BLaER1 treated with 17β-estradiol and CSF1 and Interleukin-3, amounts not matched to agents 10 nM and 100 nM (cell line): ENCODE results near the gene TSPAN17.

Experiments used
- H3K27ac ChIP-seq, 11 experiments: shearing (Covaris generic); formaldehyde crosslinking; 2 replicates each; pipeline ENCODE4 v1.8.1; 2022
- H3K27me3 ChIP-seq, 11 experiments: shearing (Covaris generic); formaldehyde crosslinking; 2 replicates each; pipeline ENCODE4 v1.8.1; 2022
- H3K36me3 ChIP-seq, 11 experiments: shearing (Covaris generic); formaldehyde crosslinking; 2 replicates each; pipeline ENCODE4 v1.8.1; 2022
- H3K4me1 ChIP-seq, 10 experiments: shearing (Covaris generic); formaldehyde crosslinking; 2 replicates each; pipeline ENCODE4 v1.8.1; 2022
- H3K4me2 ChIP-seq, 11 experiments: shearing (Covaris generic); formaldehyde crosslinking; 2 replicates each; pipeline ENCODE4 v1.8.1; 2022
- H3K4me3 ChIP-seq, 10 experiments: shearing (Covaris generic); formaldehyde crosslinking; 2 replicates each; pipeline ENCODE4 v1.8.1; 2022
- H3K9ac ChIP-seq, 11 experiments: shearing (Covaris generic); formaldehyde crosslinking; 2 replicates each; pipeline ENCODE4 v1.8.1; 2022
- H3K9me3 ChIP-seq, 11 experiments: shearing (Covaris generic); formaldehyde crosslinking; replicated peaks in 1 of 11; 2 replicates each; pipeline ENCODE4 v1.8.1; 2022
- H4K20me1 ChIP-seq, 11 experiments: shearing (Covaris generic); formaldehyde crosslinking; 2 replicates each; pipeline ENCODE4 v1.8.1; 2022
- Cebpa-rat ChIP-seq, 11 experiments: shearing (Covaris generic); IDR thresholded peaks; 2 replicates each; pipeline ENCODE4 v1.8.1; 2022

TSPAN17 gene

DNA sequence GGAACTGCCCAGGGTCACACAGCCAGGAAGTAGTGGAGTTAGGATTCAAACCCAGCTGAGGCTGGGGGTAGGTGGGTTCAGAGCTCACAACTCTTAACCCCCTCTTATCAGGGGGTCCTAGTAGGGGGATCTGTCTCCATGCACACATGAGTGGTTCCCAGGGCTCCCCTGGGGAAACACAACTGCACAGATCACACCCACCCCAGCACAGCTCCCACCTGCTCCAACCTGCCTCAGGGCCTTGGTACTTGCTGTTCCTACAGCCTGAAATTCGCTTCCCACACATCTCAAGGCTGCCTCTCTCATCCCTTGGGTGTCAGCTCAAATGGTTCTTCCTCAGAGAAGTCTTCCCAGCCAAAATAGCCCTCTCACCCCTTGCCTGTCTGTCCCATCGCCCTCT, 21.8 kb upstream of the TSPAN17 start:
- Histone ChIP-seq H3K9me3 (no peaks in the 10 kb centered on the region), H4K20me1 (peaks cover 0 to 39% (median 5%) of the 10 kb centered on the region in 11 experiments; a peak in 9 of 22 replicates), H3K4me2 (peak overlapping the region in 5 of 11 experiments; percentile 9 to 98 (median 20); a peak in 3 of 22 replicates), H3K36me3 (no peaks in the 10 kb centered on the region), H3K9ac (no peak overlapping the region), H3K27me3 (peaks cover 31 to 52% (median 39%) of the 10 kb centered on the region in 11 experiments), H3K4me1 (peaks cover 33 to 79% (median 72%) of the 10 kb centered on the region in 10 experiments), H3K27ac (no peak overlapping the region), H3K4me3 (no peak overlapping the region)
- no peak for TF ChIP-seq Cebpa-rat (IDR thresholded peaks at IDR 0.05)

DNA sequence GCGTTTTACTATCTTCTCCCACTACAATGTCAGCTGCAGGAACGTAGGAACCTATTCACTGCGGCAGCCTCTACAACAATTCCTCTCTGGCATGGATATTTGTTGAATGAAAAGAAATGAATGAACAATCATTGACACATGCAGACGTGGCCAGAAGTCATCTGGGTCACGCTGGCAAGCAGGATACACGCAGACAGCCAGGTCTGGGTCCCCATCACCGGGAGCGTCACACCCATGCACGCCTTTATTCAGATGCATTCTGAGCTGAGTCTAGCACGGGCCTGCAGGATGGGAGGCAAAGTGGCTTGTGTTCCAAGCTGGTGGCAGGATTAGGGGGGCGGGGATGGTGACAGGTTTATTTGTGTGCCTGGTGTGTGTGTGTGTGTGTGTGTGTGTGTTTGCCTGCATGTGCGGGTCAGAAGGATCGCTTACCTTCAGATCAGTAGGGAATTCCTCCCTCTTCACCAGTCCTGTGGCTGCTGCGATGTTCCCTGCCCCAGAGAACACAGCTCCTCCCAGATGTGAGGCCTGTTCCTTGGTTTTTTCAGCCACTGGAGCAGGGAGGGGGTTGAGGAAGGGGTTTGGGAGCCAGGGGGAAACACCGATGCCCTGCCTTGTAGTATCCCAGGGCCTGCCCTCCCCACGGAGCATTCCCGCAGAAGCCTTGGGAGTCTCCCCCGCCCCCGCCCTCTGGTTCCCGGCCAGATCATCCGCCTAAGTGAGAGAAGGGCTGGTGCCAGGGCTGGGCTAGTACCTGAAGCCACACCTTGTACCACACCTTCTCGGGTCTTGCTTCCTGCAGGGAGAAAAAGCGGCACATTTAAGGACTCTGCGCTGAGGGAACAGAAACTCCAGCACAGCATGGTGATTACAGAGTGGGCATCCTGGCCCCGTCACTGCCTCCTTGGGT, 21.1 kb upstream of the TSPAN17 start:
- H3K9me3 ChIP-seq, result no peaks in the 10 kb centered on the region
- no peak for TF ChIP-seq Cebpa-rat (IDR thresholded peaks at IDR 0.05)
- H3K9ac ChIP-seq, result no peak overlapping the region
- H3K27ac ChIP-seq, result no peak overlapping the region
- peaks cover 32 to 78% (median 72%) of the 10 kb centered on the region in 10 experiments for H3K4me1 ChIP-seq
- H3K4me2 ChIP-seq, result peak overlapping the region in 9 of 11 experiments; percentile 48 to 100 (median 98); a peak in 17 of 22 replicates
- H3K27me3 ChIP-seq, result peaks cover 24 to 52% (median 38%) of the 10 kb centered on the region in 11 experiments
- no peaks in the 10 kb centered on the region for H3K36me3 ChIP-seq
- no peak overlapping the region for H3K4me3 ChIP-seq
- peaks cover 0 to 40% (median 6%) of the 10 kb centered on the region in 11 experiments; a peak in 9 of 22 replicates for H4K20me1 ChIP-seq

DNA sequence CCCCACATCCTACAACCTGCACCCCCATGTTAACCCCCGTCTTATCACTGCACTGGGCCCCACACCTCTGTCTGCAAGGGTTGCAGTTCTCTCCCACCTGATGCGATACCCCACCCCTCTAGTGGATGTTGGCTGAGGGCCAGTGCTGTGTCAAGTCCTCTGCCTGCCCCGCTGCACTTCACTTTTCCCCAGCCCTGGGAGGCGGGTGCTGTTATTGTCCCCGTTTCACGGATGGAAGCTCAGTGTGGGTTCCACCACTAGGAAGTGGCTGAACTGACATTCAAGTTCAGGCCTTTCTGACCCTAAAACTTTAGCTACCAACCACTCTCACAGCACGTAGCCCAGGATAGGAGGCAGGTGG, 20.4 kb upstream of the TSPAN17 start:
- H3K36me3 ChIP-seq, result no peaks in the 10 kb centered on the region
- no peak overlapping the region for H3K27ac ChIP-seq
- no peak for TF ChIP-seq Cebpa-rat (IDR thresholded peaks at IDR 0.05)
- peaks cover 26 to 78% (median 72%) of the 10 kb centered on the region in 10 experiments for H3K4me1 ChIP-seq
- H3K27me3 ChIP-seq, result peaks cover 19 to 52% (median 33%) of the 10 kb centered on the region in 11 experiments
- no peak overlapping the region for H3K4me3 ChIP-seq
- peak overlapping the region in 10 of 11 experiments; percentile 38 to 100 (median 98); a peak in 18 of 22 replicates for H3K4me2 ChIP-seq
- H4K20me1 ChIP-seq, result peaks cover 0 to 46% (median 6%) of the 10 kb centered on the region in 11 experiments; a peak in 9 of 22 replicates
- no peak overlapping the region for H3K9ac ChIP-seq
- H3K9me3 ChIP-seq, result no peaks in the 10 kb centered on the region

DNA sequence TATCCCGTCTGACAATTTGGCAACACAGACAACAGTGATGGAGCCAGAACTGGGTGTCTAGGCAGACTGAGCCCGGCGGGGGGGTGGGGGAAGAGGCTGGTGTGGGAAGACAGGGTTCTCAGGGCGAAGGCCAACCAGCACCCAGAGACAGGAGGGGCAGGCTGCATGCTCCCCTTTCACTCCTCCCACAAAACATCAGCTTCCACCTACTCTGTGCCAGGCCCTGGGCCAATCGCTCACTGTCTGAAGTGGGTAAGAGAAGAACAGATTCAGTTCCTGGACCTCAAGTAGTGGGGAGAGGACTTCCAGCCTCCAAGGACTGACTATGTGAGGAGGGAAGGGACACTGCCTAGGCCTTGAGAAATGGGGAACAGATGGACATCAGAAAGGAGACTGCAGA, 19.7 kb upstream of the TSPAN17 start:
- peaks cover 25 to 78% (median 70%) of the 10 kb centered on the region in 10 experiments; a peak in 19 of 20 replicates for H3K4me1 ChIP-seq
- peaks cover 18 to 51% (median 31%) of the 10 kb centered on the region in 11 experiments for H3K27me3 ChIP-seq
- no peaks in the 10 kb centered on the region for H3K9me3 ChIP-seq
- H3K4me2 ChIP-seq, result peak overlapping the region; percentile 3 to 100 (median 97); a peak in 19 of 22 replicates
- no peak for TF ChIP-seq Cebpa-rat (IDR thresholded peaks at IDR 0.05)
- no peak overlapping the region for H3K27ac ChIP-seq
- peak overlapping the region in 1 of 11 experiments; percentile 7; a peak in 1 of 22 replicates for H3K9ac ChIP-seq
- no peaks in the 10 kb centered on the region for H3K36me3 ChIP-seq
- H4K20me1 ChIP-seq, result peaks cover 0 to 46% (median 6%) of the 10 kb centered on the region in 11 experiments; a peak in 8 of 22 replicates
- no peak overlapping the region for H3K4me3 ChIP-seq

DNA sequence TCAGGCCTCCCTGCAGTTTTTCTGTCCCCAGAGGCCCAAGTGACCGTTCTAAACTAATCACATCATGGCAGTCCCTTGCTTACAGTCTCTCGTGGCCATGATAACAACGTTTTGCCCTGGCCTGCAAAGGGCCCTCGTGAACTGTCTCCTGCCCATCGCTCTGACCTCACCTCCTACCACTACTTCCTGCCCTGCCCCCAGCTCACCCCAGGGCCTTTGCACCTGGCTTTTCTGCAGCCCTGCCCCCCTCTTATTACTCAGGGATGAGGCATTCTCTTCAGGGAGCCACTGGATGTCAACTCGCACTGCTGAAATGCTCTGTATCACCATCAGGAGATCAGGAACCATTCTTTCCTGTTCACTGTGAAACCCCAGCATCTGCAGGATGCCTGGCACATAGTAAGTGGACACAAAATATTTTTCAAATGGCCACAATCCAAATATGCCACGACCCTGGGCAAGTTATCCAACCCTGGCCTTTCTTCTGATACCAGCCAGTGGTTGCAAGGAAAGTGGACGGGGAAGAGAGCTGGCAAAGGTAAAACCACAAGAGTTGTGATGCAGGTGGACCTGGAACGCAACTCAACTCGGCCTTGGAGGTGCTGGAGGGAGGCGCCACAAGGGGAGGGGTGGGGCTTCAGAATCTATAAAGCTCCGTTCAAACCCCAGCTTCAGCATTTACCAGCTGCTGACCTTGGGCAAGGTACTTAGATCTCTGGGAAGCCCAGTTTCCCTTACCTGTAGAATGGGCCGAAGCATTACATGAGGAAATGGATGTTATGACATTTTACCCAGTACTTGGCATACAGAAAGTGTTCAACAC, 18.7 kb upstream of the TSPAN17 start:
- Histone ChIP-seq H3K27me3 (peaks cover 18 to 56% (median 31%) of the 10 kb centered on the region in 11 experiments), H3K9me3 (no peaks in the 10 kb centered on the region), H3K27ac (no peak overlapping the region), H3K36me3 (no peaks in the 10 kb centered on the region), H4K20me1 (peaks cover 0 to 46% (median 6%) of the 10 kb centered on the region in 11 experiments; a peak in 8 of 22 replicates), H3K4me1 (peaks cover 28 to 89% (median 80%) of the 10 kb centered on the region in 10 experiments), H3K4me3 (no peak overlapping the region), H3K4me2 (peak overlapping the region in 9 of 11 experiments; percentile 48 to 100 (median 98); a peak in 18 of 22 replicates), H3K9ac (no peak overlapping the region)
- no peak for TF ChIP-seq Cebpa-rat (IDR thresholded peaks at IDR 0.05)

DNA sequence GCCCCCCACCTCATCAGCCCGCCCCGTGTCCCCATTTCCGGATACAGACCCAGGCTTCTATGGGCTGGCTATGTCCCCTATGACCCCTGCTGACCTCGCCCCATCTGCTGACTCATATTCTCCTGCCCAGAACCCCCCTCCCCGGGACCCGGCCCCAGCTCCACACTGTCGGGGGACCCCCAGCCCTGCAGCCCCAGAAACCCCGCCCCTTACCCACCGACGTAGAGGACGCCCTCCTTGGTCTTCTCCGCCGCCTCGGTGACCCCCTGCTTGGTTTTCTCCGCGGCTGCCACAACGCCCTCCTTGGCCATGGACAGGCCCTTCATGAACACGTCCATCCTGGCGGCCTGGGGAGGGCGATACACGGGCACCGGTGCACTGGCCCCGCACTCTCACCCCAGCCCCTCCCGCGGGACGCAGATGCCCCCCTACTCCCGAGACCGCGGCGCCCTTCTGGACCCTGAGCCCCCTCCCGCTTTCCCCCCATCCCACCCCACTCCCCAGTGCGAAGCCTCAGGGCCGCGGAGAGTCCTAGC, 17.9 kb upstream of the TSPAN17 start:
- Histone ChIP-seq H3K36me3 (no peaks in the 10 kb centered on the region), H3K9me3 (no peaks in the 10 kb centered on the region), H3K4me2 (peak overlapping the region; percentile 95 to 100 (median 99)), H4K20me1 (peaks cover 0 to 49% (median 10%) of the 10 kb centered on the region in 11 experiments; a peak in 10 of 22 replicates), H3K9ac (peak overlapping the region in 7 of 11 experiments; percentile 4 to 69 (median 49); a peak in 8 of 22 replicates), H3K27me3 (peaks cover 18 to 60% (median 31%) of the 10 kb centered on the region in 11 experiments), H3K27ac (no peak overlapping the region), H3K4me1 (peaks cover 34 to 92% (median 87%) of the 10 kb centered on the region in 10 experiments), H3K4me3 (peak overlapping the region; percentile 55 to 71 (median 62))
- TF ChIP-seq Cebpa-rat (IDR thresholded peaks at IDR 0.05), result no peak

DNA sequence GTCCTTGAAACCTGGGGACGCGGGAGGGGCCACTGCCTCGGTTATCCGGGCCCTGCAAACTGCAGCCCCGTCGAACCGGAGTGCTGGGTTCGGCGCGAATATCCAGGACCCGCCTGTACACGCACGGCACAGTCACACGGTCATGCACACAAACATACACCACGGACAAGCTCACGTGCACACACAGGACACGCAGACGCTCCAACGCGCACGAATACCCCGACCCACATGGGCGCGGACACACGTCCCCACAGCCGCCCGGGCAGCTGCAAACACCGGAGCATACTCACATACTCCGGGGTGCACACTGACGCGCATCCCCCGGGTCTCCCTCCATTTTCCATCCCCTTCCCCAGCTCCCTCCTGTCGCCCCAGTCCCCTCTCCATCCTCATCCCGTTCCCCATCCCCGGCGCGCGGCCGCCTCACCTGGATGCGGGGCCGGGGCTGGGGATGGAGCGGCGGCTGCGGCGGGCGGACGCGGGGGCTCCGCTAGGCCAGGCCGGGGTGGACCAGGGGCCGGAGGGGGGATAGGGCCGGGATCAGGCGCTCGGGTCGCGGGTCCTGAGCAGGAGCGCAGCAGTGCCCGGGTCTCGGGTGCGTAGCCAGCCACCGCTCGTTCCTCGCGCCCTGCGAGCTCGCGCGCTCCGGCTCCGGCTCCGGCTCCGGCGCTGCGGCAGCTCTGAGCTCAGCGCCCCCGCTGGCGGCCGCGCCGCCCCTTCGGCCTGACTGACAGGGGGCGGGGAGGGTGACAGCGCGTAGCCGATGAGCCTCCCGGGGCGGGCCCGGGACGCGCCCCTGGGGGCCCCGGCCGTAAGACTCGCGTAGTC, 17.2 kb upstream of the TSPAN17 start, which contains the start of the genes EIF4E1B and SNCB:
TSS of gene EIF4E1B (plus strand) at position 823 of the 828 bp plus-strand sequence. CDS start 12,113 bp downstream, outside the sequence.
TSS of gene SNCB (minus strand) at position 682 of the 828 bp plus-strand sequence. CDS start 880 bp downstream, outside the sequence.
- TF ChIP-seq Cebpa-rat (IDR thresholded peaks at IDR 0.05), result no peak
- no peak within 1 kb of the TSS for H3K27ac ChIP-seq
- H3K27me3 ChIP-seq, result peaks cover 18 to 60% (median 31%) of the 10 kb centered on the region in 11 experiments
- peak within 1 kb of the TSS; percentile 3 to 69 (median 46); a peak in 18 of 22 replicates for H3K9ac ChIP-seq
- H3K4me1 ChIP-seq, result peaks cover 34 to 95% (median 90%) of the 10 kb centered on the region in 10 experiments
- H3K4me3 ChIP-seq, result peak within 1 kb of the TSS; percentile 55 to 71 (median 62)
- peak within 1 kb of the TSS; percentile 95 to 100 (median 99) for H3K4me2 ChIP-seq
- no peaks in the 10 kb centered on the region for H3K36me3 ChIP-seq
- H4K20me1 ChIP-seq, result peaks cover 0 to 49% (median 10%) of the 10 kb centered on the region in 11 experiments; a peak in 10 of 22 replicates
- H3K9me3 ChIP-seq, result no peaks in the 10 kb centered on the region
